Testis (tissue), 3 donors: ENCODE data around the gene XNDC1N. TPM values are rescaled to one million over a fixed set of nuclear protein-coding genes. Genes with fewer than 3 reads are reported as not detected.

Experiments
- DNase-seq: peaks from one replicate; pipeline ENCODE4 v3.0.0-alpha.2; 2019
- H3K27ac ChIP-seq, 2 donors: fragments of 200-600 bp; sonication (generic); one replicate each; pipeline ENCODE4 v1.5.1; 2019
- H3K27me3 ChIP-seq: fragments of 200-600 bp; sonication (generic); one replicate; pipeline ENCODE4 v1.5.1; 2019
- H3K36me3 ChIP-seq: fragments of 200-600 bp; sonication (generic); one replicate; pipeline ENCODE4 v1.5.1; 2017; ENCODE audit warnings: low read depth; ENCODE audit errors: missing control alignments
- H3K4me1 ChIP-seq: fragments of 200-600 bp; sonication (generic); one replicate; pipeline ENCODE4 v1.5.1; 2019
- H3K4me3 ChIP-seq, 2 donors: fragments of 200-600 bp; sonication (generic); one replicate each; pipeline ENCODE4 v1.5.1; 2017 to 2019
- H3K9me3 ChIP-seq: fragments of 200-600 bp; sonication (generic); one replicate; pipeline ENCODE4 v1.5.1; 2017
- CTCF ChIP-seq, 3 experiments: fragments of 450-650 bp in 2 of 3; fragments of 200-600 bp in 1 of 3; sonication (generic) in 1 of 3; IDR thresholded peaks; one replicate each; pipeline ENCODE4 v1.5.1; 2016 to 2019; ENCODE audit warnings: antibody characterized with exemption in 3 of 3, mild to moderate bottlenecking in 2 of 3, moderate library complexity in 1 of 3
- POLR2A ChIP-seq: fragments of 450-650 bp; IDR thresholded peaks from one replicate; pipeline ENCODE4 v1.6.1; 2017; ENCODE audit warnings: antibody characterized with exemption, mild to moderate bottlenecking, moderate library complexity
- WGBS, 2 donors: methylation state at CpG; one replicate each; pipeline ENCODE4 v1.1.5; 2018; 5-methylcytosine and 5-hydroxymethylcytosine counted together
- intact Hi-C: fragments of 100-400 bp; cut with DNase I; formaldehyde crosslinking; loops from one replicate; pipeline ENCODE4 v1.15.1; 2023; ENCODE audit warnings: low total_unique reads
- polyA plus RNA-seq: library from polyadenylated mRNA; stranded (reverse); fragments of 350-450 nt; fragmentation: Illumina TruSeq; extraction: RNeasy Lipid Tissue Mini Kit (QIAGEN cat#74804); gene quantifications from one replicate; pipeline ENCODE4 v1.2.3, GENCODE V29; 2014; ENCODE audit warnings: low read depth, low replicate concordance; ENCODE audit not compliant: insufficient read depth
- total RNA-seq, 2 donors: library from RNA; depleted of rRNA; stranded (reverse); fragments of >200 nt; gene quantifications; one replicate each; pipeline ENCODE4 v1.2.3, GENCODE V29; 2016

Gene XNDC1N
- total and polyA plus RNA-seq, 3 donors from 2014 or later: 5.0 to 14.5 (median 9.0) TPM

- H3K27ac ChIP-seq: no peak overlapping the region
- TF ChIP-seq CTCF (IDR thresholded peaks at IDR 0.05) (no peak), POLR2A (no peak)
- no peak overlapping the region for H3K4me3 ChIP-seq
- no peaks in the 10 kb centered on the region for H3K4me1 ChIP-seq
- H3K27me3 ChIP-seq: no peaks in the 10 kb centered on the region
- no peaks in the 10 kb centered on the region for H3K9me3 ChIP-seq
- intact Hi-C loops: no loop called here
- WGBS, 2 donors: 87% methylated on average over 4 of the region's 4 CpGs
- H3K36me3 ChIP-seq: no peaks in the 10 kb centered on the region
- DNase-seq: no peak
Measured at GRCh38 chr11:71951741-71952310, 23.4 kb upstream of the XNDC1N start.

- TF ChIP-seq CTCF (IDR thresholded peaks at IDR 0.05) (no peak), POLR2A (no peak)
- intact Hi-C loops: no loop called here
- no peak overlapping the region for H3K4me3 ChIP-seq
- H3K4me1 ChIP-seq: no peaks in the 10 kb centered on the region
- WGBS, 2 donors: 80 to 83% methylated on average over 6 of the region's 6 CpGs
- no peaks in the 10 kb centered on the region for H3K9me3 ChIP-seq
- no peak overlapping the region for H3K27ac ChIP-seq
- no peak for DNase-seq
- no peaks in the 10 kb centered on the region for H3K36me3 ChIP-seq
- H3K27me3 ChIP-seq: no peaks in the 10 kb centered on the region
Measured at GRCh38 chr11:71949034-71949433, 20.6 kb upstream of the XNDC1N start.

GRCh38 chr11:71948314-71949027 lies 20.1 kb upstream of the XNDC1N start:
- H3K4me1 ChIP-seq: no peaks in the 10 kb centered on the region
- H3K27ac ChIP-seq: no peak overlapping the region
- intact Hi-C loops: no loop called here

GRCh38 chr11:71947498-71947897 lies 19.1 kb upstream of the XNDC1N start:
- H3K27ac ChIP-seq: no peak overlapping the region
- no peaks in the 10 kb centered on the region for H3K9me3 ChIP-seq
- H3K4me1 ChIP-seq: no peaks in the 10 kb centered on the region
- H3K27me3 ChIP-seq: no peaks in the 10 kb centered on the region
- WGBS, 2 donors: 88 to 93% methylated on average over 3 of the region's 3 CpGs
- no peak overlapping the region for H3K4me3 ChIP-seq
- no peak for DNase-seq
- no peaks in the 10 kb centered on the region for H3K36me3 ChIP-seq
- intact Hi-C loops: no loop called here
- TF ChIP-seq CTCF (IDR thresholded peaks at IDR 0.05) (no peak), POLR2A (no peak)

More at GRCh38 chr11:71948314-71949027, 20.1 kb upstream of the XNDC1N start:
- TF ChIP-seq CTCF (IDR thresholded peaks at IDR 0.05) (no peak), POLR2A (no peak)
- Histone ChIP-seq H3K4me3 (no peak overlapping the region), H3K36me3 (no peaks in the 10 kb centered on the region), H3K9me3 (no peaks in the 10 kb centered on the region), H3K27me3 (no peaks in the 10 kb centered on the region)
- DNase-seq: no peak
- 79 to 80% methylated on average over 7 of the region's 7 CpGs for WGBS, 2 donors

- no peak overlapping the region for H3K27ac ChIP-seq
- intact Hi-C loops: no loop called here
- no peak for DNase-seq
- no peaks in the 10 kb centered on the region for H3K36me3 ChIP-seq
- no peak overlapping the region for H3K4me3 ChIP-seq
- no peaks in the 10 kb centered on the region for H3K27me3 ChIP-seq
- 61 to 65% methylated on average over 2 of the region's 2 CpGs for WGBS, 2 donors
- H3K9me3 ChIP-seq: no peaks in the 10 kb centered on the region
- no peak for TF ChIP-seq POLR2A
- no peak for TF ChIP-seq CTCF (IDR thresholded peaks at IDR 0.05)
- no peaks in the 10 kb centered on the region for H3K4me1 ChIP-seq
Measured at GRCh38 chr11:71946144-71946571, 17.8 kb upstream of the XNDC1N start.
